Bronchial epithelial cell (primary cell): Measurements from ENCODE around the gene UBE2Q1. TPM values are rescaled to one million over a fixed set of nuclear protein-coding genes. Genes with fewer than 3 reads are reported as not detected.
A peak's percentile ranks its signal among the peaks of the same experiment; 100 is the strongest.

Experiments
- DNase-seq: peaks from one replicate; pipeline ENCODE4 v3.0.0-alpha.2; 2010; ENCODE audit warnings: low read depth
- FAIRE-seq: peaks from 2 replicates; lab custom pipeline; 2011; peaks lifted over from hg19 to GRCh38; lab: Jason Lieb, UNC
- H3K27me3 ChIP-seq: 2 replicates; pipeline ENCODE4 v1.5.1; 2011; ENCODE audit warnings: low read length; ENCODE audit not compliant: control insufficient read depth, insufficient read depth
- H3K36me3 ChIP-seq: 2 replicates; pipeline ENCODE4 v1.5.1; 2011; ENCODE audit warnings: low read length; ENCODE audit not compliant: control insufficient read depth, insufficient read depth
- H3K4me3 ChIP-seq: 2 replicates; pipeline ENCODE4 v1.5.1; 2011; ENCODE audit warnings: mild to moderate bottlenecking, low read depth, low read length, control low read depth
- total RNA-seq: library from RNA; depleted of rRNA; stranded (reverse); fragments of >200 nt; gene quantifications from 2 replicates; pipeline ENCODE4 v1.2.1, GENCODE V29; 2014
- TF ChIP-seq, protein P1 (sequence below): IDR thresholded peaks from 2 replicates; pipeline ENCODE4 v1.5.1; 2011; ENCODE audit warnings: mild to moderate bottlenecking, moderate library complexity, low read length, control low read depth, inconsistent platforms; ENCODE audit not compliant: insufficient read depth, severe bottlenecking

The UBE2Q1 gene
- total RNA-seq, 1 donor from 2014 or later = 20.3 TPM

DNA sequence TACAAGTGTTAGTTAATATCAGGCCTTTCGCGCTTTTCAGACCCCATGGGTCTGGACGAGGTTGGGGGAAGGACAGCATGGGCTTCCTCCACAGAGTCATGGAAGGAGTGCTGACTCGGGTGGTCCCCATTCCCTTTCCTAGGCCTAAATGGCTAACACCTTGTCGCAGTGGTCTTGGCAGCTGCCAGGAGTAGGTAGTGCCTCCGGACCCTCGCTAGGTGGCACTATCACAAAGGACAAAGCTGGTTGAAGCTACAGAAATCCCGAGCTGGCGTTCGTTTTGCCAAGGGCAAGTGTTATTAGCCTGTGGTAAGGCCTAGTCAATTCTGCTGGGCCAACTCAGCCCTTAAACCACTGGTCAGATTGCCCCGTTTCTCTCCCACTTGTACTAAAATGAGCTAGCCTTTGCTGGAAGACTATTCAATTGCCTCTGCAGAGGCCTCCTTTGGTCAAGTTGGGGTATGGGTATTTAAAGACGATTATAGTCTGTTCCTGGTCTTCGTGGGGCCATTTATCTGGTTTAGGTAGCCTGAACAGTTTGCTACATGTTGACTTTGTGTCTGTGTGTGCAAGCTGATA lies 1.1 kb upstream of the UBE2Q1 start:
- DNase-seq = peak; percentile 80
- H3K27me3 ChIP-seq = no peaks in the 10 kb centered on the region
- peaks cover 11% of the 10 kb centered on the region for H3K36me3 ChIP-seq
- TF ChIP-seq, protein P1, sequence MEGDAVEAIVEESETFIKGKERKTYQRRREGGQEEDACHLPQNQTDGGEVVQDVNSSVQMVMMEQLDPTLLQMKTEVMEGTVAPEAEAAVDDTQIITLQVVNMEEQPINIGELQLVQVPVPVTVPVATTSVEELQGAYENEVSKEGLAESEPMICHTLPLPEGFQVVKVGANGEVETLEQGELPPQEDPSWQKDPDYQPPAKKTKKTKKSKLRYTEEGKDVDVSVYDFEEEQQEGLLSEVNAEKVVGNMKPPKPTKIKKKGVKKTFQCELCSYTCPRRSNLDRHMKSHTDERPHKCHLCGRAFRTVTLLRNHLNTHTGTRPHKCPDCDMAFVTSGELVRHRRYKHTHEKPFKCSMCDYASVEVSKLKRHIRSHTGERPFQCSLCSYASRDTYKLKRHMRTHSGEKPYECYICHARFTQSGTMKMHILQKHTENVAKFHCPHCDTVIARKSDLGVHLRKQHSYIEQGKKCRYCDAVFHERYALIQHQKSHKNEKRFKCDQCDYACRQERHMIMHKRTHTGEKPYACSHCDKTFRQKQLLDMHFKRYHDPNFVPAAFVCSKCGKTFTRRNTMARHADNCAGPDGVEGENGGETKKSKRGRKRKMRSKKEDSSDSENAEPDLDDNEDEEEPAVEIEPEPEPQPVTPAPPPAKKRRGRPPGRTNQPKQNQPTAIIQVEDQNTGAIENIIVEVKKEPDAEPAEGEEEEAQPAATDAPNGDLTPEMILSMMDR = peak; percentile 97
- peak; percentile 55 for FAIRE-seq
- H3K4me3 ChIP-seq = peak overlapping the region; percentile 63

DNA sequence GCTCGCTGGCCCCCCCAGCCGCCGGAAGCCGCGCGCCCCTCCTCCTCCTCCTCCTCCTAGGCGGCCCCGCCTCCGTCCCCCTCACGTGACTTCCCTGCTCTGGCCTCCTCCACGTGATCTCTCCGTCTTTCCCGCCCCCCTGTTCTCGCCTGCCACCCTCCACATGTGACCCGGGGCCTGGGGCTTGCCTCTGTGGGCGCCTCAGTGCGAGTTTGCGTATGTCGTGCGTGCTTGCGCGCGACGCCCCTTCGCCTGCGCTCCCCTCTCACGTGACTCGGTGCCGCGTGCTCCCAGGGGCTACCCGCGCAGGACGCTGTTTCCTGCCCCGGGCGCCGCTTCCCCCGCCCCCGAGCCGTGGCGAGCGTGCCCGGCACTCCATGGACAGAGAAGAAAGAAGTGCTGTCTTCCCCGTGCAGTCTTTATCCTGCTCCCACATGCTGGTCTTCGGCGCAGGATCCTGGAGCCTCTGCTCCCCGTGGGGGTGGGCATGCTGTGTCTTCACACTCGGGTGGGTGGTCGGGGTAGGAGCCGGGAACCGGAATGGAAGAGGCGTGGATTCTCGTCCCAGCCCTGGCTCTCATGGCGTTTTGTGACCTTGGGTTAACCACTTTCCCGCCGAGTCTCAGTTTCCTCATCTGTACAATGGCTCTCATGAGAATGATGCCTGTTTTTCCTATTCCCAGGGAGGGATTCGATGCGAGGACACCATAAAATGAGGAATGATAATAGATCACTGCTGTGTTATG lies 431 bp upstream of the UBE2Q1 start:
- Histone ChIP-seq H3K4me3 (peak overlapping the region; percentile 63), H3K27me3 (no peaks in the 10 kb centered on the region), H3K36me3 (peaks cover 13% of the 10 kb centered on the region)
- DNase-seq = peak; percentile 80
- no peak for FAIRE-seq
- TF ChIP-seq, protein P1 = no peak

DNA sequence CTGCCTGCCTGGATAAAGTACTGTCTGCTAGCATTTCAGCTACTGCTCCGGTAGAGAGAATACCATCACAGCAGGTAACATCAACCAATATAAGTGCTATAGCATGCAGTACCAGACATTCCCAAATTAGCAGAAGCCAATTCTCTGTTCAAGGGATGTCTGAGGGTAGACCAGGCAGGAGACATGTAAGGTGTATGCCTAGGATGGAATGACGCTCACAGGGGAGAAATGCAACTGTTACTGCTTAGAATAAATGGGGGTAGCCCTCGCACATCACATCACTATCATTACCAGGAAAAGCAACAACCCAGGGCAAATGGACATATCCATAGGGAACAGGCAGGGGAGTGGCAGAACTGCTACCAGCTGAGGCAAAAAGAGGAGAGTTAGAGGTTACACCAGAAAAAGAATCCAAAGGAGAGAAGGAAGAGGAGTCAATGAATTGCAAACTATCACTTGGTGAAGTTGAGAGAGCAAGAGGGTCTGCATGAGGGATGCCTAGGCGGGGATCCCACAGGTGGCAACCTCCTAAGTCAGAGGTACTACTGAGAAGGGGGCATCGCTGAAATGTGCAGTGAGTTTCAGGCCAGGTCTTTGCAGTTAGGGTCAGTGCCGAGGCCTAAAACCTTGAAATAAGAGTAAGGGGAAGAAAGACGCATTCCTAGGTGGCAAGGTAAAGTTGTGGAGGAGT lies 1.1 kb downstream of the UBE2Q1 start:
- FAIRE-seq (no peak), DNase-seq (peak; percentile 6)
- Histone ChIP-seq H3K27me3 (no peaks in the 10 kb centered on the region), H3K36me3 (peaks cover 23% of the 10 kb centered on the region), H3K4me3 (peak overlapping the region; percentile 63)
- TF ChIP-seq, protein P1 = no peak

DNA sequence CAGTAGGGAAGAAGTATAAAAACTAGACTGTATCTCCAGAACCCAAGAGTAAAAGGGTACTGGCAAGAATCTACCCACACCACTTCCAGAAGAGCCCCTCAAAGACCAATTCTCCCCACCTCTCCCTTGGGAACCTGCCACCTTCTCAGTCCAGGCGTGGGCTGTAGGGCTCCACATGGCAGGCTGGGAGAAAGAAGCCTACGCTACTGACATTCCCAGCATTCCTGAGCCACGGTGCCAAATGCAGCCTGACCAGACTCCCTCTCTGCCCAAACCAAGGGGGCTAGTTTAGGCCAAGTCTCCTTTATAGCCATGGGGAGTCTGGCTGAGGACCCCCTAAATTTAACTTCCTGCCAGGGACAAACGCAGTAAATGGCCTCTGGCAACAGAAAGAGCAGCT lies 2.0 kb downstream of the UBE2Q1 start:
- DNase-seq = no peak
- H3K27me3 ChIP-seq = no peaks in the 10 kb centered on the region
- peaks cover 32% of the 10 kb centered on the region for H3K36me3 ChIP-seq
- TF ChIP-seq, protein P1 = no peak
- no peak for FAIRE-seq
- peak overlapping the region; percentile 63 for H3K4me3 ChIP-seq

DNA sequence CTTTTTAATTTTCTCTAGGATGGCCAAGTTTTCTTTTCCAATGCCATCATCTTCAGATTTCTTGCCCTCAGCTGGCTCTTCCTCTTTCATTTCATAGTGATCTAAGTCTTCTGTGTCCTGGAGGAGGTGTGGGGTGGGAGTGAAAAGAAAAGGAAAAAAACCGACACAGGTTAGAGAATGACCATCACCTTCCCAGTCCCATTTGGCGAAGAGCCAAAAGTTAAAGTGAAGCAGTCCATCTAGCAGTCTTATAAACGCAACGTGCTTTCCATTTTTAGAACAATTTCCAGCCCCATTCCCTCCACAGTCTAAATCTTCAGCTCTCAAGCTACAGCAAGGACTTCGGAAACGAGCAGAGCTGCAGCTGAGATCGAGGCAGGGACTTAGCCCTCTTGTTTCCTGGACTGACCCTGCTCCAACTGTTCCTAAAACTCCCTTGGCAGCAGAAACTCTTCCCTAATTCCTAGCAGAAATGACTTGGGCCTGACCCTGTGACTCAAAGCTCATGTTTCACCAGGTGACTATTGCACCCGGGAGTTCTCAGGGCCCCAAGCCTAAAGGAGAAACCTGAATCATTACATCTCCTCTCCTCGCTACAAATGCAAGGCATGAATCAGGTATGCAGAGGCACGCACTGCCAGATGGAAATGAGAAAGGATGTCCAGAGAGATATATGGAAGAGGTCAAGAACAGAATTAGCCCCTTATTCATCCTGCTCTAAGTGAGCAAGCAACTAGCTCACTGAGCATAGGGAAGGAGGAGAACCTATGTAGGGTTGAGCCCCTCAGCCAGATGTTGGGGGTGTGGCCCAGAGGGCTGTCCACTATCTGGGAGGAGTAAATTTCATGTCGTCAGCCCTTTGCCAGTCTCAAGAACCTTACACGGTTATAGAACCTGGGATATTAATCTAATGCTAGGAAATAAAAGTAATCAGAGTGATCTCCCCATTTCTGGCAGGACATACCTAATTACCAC lies 5.1 kb downstream of the UBE2Q1 start:
- H3K4me3 ChIP-seq = no peak overlapping the region
- TF ChIP-seq, protein P1 = no peak
- DNase-seq = peak; percentile 85
- peak; percentile 18 for FAIRE-seq
- no peaks in the 10 kb centered on the region for H3K27me3 ChIP-seq
- peaks cover 39% of the 10 kb centered on the region for H3K36me3 ChIP-seq
